ENCODE data around the gene NTM.

- TF ChIP-seq CTCF (IDR thresholded peaks at IDR 0.05): no peak
- no peak for TF ChIP-seq POLR2A (IDR thresholded peaks at IDR 0.05)
Observed at GRCh38 chr11:132087148-132087547, 716.7 kb downstream of the NTM start.
